ENCODE data around the gene ANKRD33B.

The ANKRD33B gene

DNA sequence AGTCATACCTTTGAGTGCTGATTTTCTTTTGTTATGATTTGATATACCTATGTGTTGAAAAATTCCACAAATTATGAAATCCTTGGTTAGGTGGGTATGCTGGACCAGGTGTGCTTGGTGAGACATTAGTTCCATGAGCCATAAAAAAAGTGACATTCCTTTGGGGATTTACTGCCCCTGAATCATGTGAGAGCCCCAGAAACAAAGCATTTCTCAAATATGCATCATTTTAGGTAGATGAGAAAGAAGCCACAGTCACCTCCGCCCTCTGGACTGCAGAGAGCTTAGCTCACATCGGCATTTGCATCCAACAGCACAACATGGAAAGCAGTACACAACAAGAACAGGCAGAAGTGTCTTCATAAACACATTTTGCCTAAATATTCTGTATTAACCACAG, 141.9 kb downstream of the ANKRD33B start:
- DNase-seq = no peak

DNA sequence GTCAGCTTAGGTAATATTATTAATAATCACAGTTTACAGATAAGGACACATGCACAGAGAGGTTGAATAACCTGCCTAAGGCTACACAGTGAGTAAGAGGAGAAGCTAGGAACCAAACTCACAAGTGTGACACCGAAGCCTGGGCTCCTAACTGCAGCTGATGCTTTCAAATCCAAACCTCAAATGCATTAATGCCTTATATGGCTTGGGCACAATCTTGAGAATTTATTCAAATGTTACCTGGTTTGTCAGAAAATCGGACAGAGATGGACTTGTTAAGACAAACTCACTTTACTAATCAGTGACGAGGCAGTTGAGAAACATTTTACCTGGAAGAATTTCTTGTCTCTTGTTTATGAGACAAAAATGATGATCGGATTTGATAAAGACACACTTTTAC, 142.5 kb downstream of the ANKRD33B start:
- DNase-seq = no peak

Measured in NCI-H1105 treated with DMSO at 0.1 percent for 48 hours (cell line).